GM12891 (cell line): ENCODE measurements around the gene NALCN.

Experiments used
- POLR2A ChIP-seq: IDR thresholded peaks from 2 replicates; pipeline ENCODE4 v1.6.1; 2011; ENCODE audit warnings: low read depth, low read length, control low read depth
- POLR2AphosphoS5 ChIP-seq: IDR thresholded peaks from 2 replicates; pipeline ENCODE4 v1.6.1; 2011; ENCODE audit warnings: low read depth, low read length, control low read depth
- POU2F2 ChIP-seq: IDR thresholded peaks from 2 replicates; pipeline ENCODE4 v1.6.1; 2011; ENCODE audit warnings: low read depth, mild to moderate bottlenecking, control low read depth, low read length, moderate library complexity

DNA sequence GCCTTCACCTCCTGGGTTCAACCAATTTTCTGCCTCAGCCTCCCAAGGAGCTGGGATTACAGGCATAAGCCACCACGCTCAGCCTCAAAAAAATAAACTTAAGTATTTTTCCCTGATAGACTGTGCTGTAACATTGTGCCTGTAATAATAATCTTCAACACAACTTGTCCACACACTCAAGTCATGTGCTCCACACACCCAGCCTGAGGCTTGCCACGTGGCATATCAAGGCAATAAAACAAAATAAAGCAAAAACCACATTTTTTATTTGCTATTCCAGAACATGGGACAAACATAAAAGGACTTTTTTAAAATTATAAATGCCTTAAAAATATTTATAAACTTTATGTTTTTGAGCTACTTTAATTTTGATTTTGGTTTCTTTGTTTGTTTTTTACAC lies 115.8 kb downstream of the NALCN start:
- TF ChIP-seq POLR2AphosphoS5, result no peak
- TF ChIP-seq POLR2A, result no peak
- TF ChIP-seq POU2F2, result no peak
